AG09319 (cell line): Measurements from ENCODE around the gene COL23A1.
"Not testable (repeated sequence)": the region's sequence is repeated elsewhere in the genome, so short reads cannot be mapped to it uniquely, and the experiment has no call there.

Experiments
- DNase-seq: peaks from one replicate; pipeline ENCODE4 v3.0.0-alpha.2; 2010; ENCODE audit warnings: low read depth; ENCODE audit errors: extremely low read depth
- CTCF ChIP-seq: IDR thresholded peaks from 2 replicates; pipeline ENCODE4 v1.5.1; 2011; ENCODE audit warnings: low read depth, mild to moderate bottlenecking, inconsistent platforms, low read length, moderate library complexity

Gene COL23A1

GRCh38 chr5:178259623-178260536, 330.3 kb downstream of the COL23A1 start:
- no peak for TF ChIP-seq CTCF
- DNase-seq = no peak

GRCh38 chr5:178257650-178258049, 332.5 kb downstream of the COL23A1 start:
- TF ChIP-seq CTCF = no peak
- DNase-seq = no peak

GRCh38 chr5:178256746-178257145, 333.4 kb downstream of the COL23A1 start:
- no peak for TF ChIP-seq CTCF
- no peak for DNase-seq

- DNase-seq = not testable (repeated sequence)
Observed at GRCh38 chr5:178253632-178254031, 336.6 kb downstream of the COL23A1 start.

GRCh38 chr5:178252258-178252657, 337.9 kb downstream of the COL23A1 start:
- no peak for TF ChIP-seq CTCF
- no peak for DNase-seq

GRCh38 chr5:178250263-178250662, 339.9 kb downstream of the COL23A1 start:
- no peak for DNase-seq
- TF ChIP-seq CTCF = no peak

- peak; percentile 19 for DNase-seq
- TF ChIP-seq CTCF = no peak
Observed at GRCh38 chr5:178249191-178249989, 340.8 kb downstream of the COL23A1 start.
